Osteoblast (primary cell): Measurements from ENCODE around the gene TRPV4. TPM values are rescaled to one million over a fixed set of nuclear protein-coding genes. Genes with fewer than 3 reads are reported as not detected.

Experiments
- DNase-seq: peaks from one replicate; pipeline ENCODE4 v3.0.0; 2011; ENCODE audit warnings: low spot score, mixed read lengths; ENCODE audit not compliant: insufficient read length; ENCODE audit errors: missing footprints
- H2AFZ ChIP-seq: 2 replicates; pipeline ENCODE4 v1.6.0; 2011; ENCODE audit warnings: mild to moderate bottlenecking, low read length
- H3K27ac ChIP-seq: 2 replicates; pipeline ENCODE4 v1.5.1; 2011; ENCODE audit warnings: mild to moderate bottlenecking, low read depth, low read length, moderate library complexity
- H3K27me3 ChIP-seq: 2 replicates; pipeline ENCODE4 v1.6.0; 2012; ENCODE audit warnings: mild to moderate bottlenecking, control low read depth, inconsistent platforms, low read length, moderate library complexity; ENCODE audit not compliant: insufficient read depth
- H3K36me3 ChIP-seq: 2 replicates; pipeline ENCODE4 v1.5.1; 2011; ENCODE audit warnings: mild to moderate bottlenecking, low read length, control low read depth, moderate library complexity; ENCODE audit not compliant: insufficient read depth
- H3K4me1 ChIP-seq: 2 replicates; pipeline ENCODE4 v1.5.1; 2011; ENCODE audit warnings: mild to moderate bottlenecking, low read length, control low read depth, moderate library complexity; ENCODE audit not compliant: insufficient read depth
- H3K4me2 ChIP-seq: 2 replicates; pipeline ENCODE4 v1.6.0; 2011; ENCODE audit warnings: mild to moderate bottlenecking, low read length; ENCODE audit not compliant: insufficient read depth
- H3K4me3 ChIP-seq: fragments of 200-600 bp; sonication (generic); 3 replicates; pipeline ENCODE4 v1.5.1; 2012; ENCODE audit warnings: mild to moderate bottlenecking, low read length, inconsistent platforms; ENCODE audit not compliant: insufficient read depth
- H3K79me2 ChIP-seq: 2 replicates; pipeline ENCODE4 v1.6.0; 2012; ENCODE audit warnings: mild to moderate bottlenecking, low read length, control low read depth, inconsistent platforms; ENCODE audit not compliant: insufficient read depth
- H3K9me3 ChIP-seq: 2 replicates; pipeline ENCODE4 v1.5.1; 2011; ENCODE audit warnings: low read depth, low read length, control low read depth
- H4K20me1 ChIP-seq: 2 replicates; pipeline ENCODE4 v1.6.0; 2012; ENCODE audit warnings: mild to moderate bottlenecking, low read length, control low read depth; ENCODE audit not compliant: insufficient read depth
- total RNA-seq: library from RNA; depleted of rRNA; stranded (reverse); fragments of >200 nt; gene quantifications from 2 replicates; pipeline ENCODE4 v1.2.3, GENCODE V29; 2012
- TF ChIP-seq, protein P1 (sequence below): IDR thresholded peaks from 2 replicates; pipeline ENCODE4 v1.5.1; 2011; ENCODE audit warnings: mild to moderate bottlenecking, low read depth, low read length, moderate library complexity; ENCODE audit errors: extremely low read depth

Gene TRPV4
- total RNA-seq, 1 donor, result 5.8 TPM

DNA sequence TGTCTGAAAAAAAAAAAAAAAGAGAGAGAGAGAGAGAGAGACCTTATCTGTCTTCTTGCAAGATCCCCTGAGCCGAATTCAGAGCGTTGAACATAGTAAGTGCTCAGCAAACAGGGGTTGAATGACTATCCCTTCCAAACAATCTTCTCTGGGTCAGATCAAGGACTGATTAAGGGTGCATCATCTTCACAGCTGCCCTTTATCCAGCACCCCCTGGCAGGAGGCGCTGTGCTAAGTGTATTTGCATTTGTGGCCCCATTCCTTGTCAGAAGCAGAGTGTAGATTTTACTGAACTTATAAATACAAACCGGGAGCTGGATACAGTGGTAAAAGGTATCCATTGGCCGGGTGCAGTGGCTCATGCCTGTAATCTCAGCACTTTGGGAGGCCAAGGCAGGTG lies 8.8 kb upstream of the TRPV4 start:
- H3K79me2 ChIP-seq, result no peaks in the 10 kb centered on the region
- TF ChIP-seq, protein P1, sequence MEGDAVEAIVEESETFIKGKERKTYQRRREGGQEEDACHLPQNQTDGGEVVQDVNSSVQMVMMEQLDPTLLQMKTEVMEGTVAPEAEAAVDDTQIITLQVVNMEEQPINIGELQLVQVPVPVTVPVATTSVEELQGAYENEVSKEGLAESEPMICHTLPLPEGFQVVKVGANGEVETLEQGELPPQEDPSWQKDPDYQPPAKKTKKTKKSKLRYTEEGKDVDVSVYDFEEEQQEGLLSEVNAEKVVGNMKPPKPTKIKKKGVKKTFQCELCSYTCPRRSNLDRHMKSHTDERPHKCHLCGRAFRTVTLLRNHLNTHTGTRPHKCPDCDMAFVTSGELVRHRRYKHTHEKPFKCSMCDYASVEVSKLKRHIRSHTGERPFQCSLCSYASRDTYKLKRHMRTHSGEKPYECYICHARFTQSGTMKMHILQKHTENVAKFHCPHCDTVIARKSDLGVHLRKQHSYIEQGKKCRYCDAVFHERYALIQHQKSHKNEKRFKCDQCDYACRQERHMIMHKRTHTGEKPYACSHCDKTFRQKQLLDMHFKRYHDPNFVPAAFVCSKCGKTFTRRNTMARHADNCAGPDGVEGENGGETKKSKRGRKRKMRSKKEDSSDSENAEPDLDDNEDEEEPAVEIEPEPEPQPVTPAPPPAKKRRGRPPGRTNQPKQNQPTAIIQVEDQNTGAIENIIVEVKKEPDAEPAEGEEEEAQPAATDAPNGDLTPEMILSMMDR, result no peak
- H3K9me3 ChIP-seq, result no peaks in the 10 kb centered on the region
- no peak overlapping the region for H3K27ac ChIP-seq
- H3K4me1 ChIP-seq, result peaks cover 20% of the 10 kb centered on the region
- H3K4me3 ChIP-seq, result no peak overlapping the region
- no peak overlapping the region for H3K4me2 ChIP-seq
- H3K27me3 ChIP-seq, result no peaks in the 10 kb centered on the region
- no peak overlapping the region for H2AFZ ChIP-seq
- no peaks in the 10 kb centered on the region for H4K20me1 ChIP-seq
- H3K36me3 ChIP-seq, result no peaks in the 10 kb centered on the region
- DNase-seq, result peak; percentile 72

DNA sequence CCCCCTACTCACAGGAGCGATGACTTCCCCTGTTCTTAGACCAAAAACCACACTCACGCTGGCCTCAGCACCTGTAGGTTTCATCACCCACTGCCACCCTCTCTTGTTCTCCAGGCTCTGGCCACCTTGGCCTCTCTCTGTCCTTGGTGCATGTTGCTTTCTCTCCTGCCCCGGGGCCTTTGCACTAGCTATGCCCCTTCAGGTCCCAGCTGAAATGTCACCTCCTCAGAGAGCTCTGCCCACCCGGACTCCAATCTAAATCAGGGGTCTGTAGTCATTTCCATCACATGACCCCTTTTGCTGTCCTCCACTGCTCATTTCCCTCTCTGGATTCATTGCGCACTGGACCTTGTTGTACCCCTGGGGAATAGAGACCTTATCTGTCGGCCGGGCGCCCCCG lies 8.2 kb upstream of the TRPV4 start:
- no peaks in the 10 kb centered on the region for H3K27me3 ChIP-seq
- H3K4me1 ChIP-seq, result peaks cover 20% of the 10 kb centered on the region
- no peaks in the 10 kb centered on the region for H4K20me1 ChIP-seq
- H3K79me2 ChIP-seq, result no peaks in the 10 kb centered on the region
- no peaks in the 10 kb centered on the region for H3K36me3 ChIP-seq
- H2AFZ ChIP-seq, result no peak overlapping the region
- H3K27ac ChIP-seq, result no peak overlapping the region
- peak; percentile 38 for DNase-seq
- H3K9me3 ChIP-seq, result no peaks in the 10 kb centered on the region
- TF ChIP-seq, protein P1, result no peak
- no peak overlapping the region for H3K4me2 ChIP-seq
- no peak overlapping the region for H3K4me3 ChIP-seq

DNA sequence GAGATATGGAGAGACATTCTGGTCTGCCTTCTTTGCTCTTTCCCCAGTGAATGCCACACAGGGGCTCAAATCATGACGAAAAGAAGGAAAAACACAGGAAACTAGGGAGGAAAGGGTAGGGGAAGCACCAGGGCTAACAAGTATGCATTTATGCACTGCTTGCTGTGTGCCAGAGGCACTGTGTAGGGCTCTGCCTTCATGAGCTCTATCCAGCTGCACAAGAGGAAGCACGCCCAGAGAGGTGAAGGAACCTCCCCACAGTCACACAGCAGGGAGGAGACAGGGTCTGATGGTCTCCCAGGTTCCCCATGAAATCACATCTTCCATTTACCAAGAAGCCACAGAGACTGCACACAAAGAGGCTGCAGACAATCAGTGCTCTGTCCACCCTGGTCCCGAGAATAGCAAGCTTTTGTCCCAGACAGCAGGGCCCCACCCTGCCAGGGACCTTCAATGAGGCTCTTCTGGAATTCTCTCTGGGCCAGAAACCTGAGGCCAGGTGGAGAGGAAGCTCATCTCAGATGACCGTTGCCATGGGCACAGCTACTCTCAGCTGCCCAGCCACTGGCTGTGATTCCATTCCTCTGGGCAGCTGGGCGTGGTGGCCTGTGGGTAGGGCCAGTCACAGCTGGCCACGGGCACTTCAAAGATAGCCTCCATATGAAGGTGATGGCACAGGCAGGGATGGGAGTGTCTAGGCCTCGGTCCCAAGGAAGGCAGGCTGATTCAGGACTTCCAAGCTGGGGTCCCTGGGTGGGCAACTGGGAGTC lies 7.3 kb upstream of the TRPV4 start:
- no peak overlapping the region for H3K4me2 ChIP-seq
- no peaks in the 10 kb centered on the region for H3K27me3 ChIP-seq
- no peaks in the 10 kb centered on the region for H3K36me3 ChIP-seq
- no peak overlapping the region for H2AFZ ChIP-seq
- peak; percentile 71 for DNase-seq
- no peak overlapping the region for H3K27ac ChIP-seq
- no peak overlapping the region for H3K4me3 ChIP-seq
- H3K4me1 ChIP-seq, result peaks cover 19% of the 10 kb centered on the region
- no peaks in the 10 kb centered on the region for H3K9me3 ChIP-seq
- TF ChIP-seq, protein P1, result no peak
- no peaks in the 10 kb centered on the region for H4K20me1 ChIP-seq
- H3K79me2 ChIP-seq, result no peaks in the 10 kb centered on the region

DNA sequence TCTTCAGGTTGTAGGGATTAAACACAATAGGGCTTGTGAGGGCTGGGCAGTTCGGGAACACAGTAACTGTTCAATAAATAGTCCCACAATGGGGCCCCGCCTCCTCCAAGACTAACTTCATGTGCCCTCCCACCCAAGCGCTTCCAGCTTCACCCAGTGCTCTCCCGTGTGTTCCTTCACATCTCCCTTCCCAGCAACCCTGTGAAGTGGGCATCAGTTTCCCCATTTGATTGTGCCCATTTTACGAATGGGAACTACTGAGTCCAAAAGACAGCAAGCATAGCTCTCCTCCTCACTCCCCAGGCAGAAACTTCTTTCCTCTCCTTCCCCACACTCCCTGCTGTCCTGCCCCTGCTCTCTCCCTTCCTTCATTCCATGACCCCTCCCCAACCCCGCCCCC lies 6.2 kb upstream of the TRPV4 start:
- Histone ChIP-seq H4K20me1 (no peaks in the 10 kb centered on the region), H3K79me2 (no peaks in the 10 kb centered on the region), H3K9me3 (no peaks in the 10 kb centered on the region), H2AFZ (no peak overlapping the region), H3K4me2 (no peak overlapping the region), H3K36me3 (no peaks in the 10 kb centered on the region), H3K27me3 (no peaks in the 10 kb centered on the region), H3K4me3 (no peak overlapping the region), H3K27ac (no peak overlapping the region), H3K4me1 (peaks cover 14% of the 10 kb centered on the region)
- no peak for DNase-seq
- TF ChIP-seq, protein P1, result no peak
